Measurements from ENCODE around the gene OGG1. TPM values are rescaled to one million over a fixed set of nuclear protein-coding genes. Genes with fewer than 3 reads are reported as not detected.

OGG1 gene
- total RNA-seq, 3 donors from 2014 or later (not counting 1 experiment from before 2014, with no cell fraction given) = 33.4 to 52.1 (median 34.7) TPM

DNA sequence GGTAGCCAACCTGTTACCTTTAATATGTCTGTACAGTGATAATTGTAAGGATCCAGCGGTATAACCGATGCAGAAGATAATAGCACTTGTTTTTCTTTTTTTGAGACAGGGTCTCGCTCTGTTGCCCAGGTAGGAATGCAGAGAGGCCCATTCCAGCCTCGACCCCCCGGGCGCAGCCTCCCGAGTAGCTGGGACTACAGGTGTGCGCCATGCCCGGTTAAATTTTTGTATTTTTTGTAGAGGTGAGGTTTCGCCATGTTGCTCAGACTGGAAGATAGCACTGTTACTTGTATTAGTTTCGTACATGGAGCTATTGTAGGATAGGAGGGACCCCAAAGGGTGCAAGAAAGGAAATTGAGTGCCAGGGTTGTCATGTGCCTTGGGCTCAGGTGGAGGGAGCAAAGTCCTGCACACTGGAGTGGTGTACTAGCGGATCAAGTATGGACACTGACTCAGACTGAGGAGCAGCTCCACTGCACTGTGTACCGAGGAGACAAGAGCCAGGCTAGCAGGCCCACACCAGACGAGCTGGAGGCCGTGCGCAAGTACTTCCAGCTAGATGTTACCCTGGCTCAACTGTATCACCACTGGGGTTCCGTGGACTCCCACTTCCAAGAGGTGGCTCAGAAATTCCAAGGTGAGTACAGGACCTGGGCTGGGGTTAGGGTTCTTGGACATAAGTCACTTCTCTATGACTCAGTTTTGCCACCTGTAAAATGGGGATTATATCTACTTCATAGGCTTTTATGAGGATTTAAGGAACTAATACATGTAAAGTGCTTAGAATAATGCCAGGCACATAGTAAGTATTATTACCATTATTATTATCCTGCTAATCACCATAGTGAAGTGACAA lies 1.0 kb downstream of the OGG1 start:
- Histone ChIP-seq H3K4me3 (ENCODE audit: low read length) (peak overlapping the region; percentile 67), H3K36me3 (ENCODE audit: control insufficient read depth, insufficient read depth, low read length) (peaks cover 53% of the 10 kb centered on the region), H3K27me3 (ENCODE audit: control insufficient read depth, insufficient read depth, low read length) (no peaks in the 10 kb centered on the region), H3K27ac (ENCODE audit: low read length) (peak overlapping the region; percentile 54), H3K9me3 (ENCODE audit: control insufficient read depth, insufficient read depth, low read length) (no peaks in the 10 kb centered on the region), H3K4me1 (ENCODE audit: control insufficient read depth, insufficient read depth, low read length) (peaks cover 41% of the 10 kb centered on the region)
- no peaks in the 10 kb centered on the region for H3K9me3 Mint-ChIP-seq
- H3K36me3 Mint-ChIP-seq = no peaks in the 10 kb centered on the region
- H3K27ac Mint-ChIP-seq = peak overlapping the region; percentile 91
- intact Hi-C loops (cut with micrococcal nuclease) = loop anchor here (1.0 to 5.0 kb wide), 3 partner anchors 18 to 57 kb away; partner anchors contain the start of genes CAMK1 and TADA3
- no peaks in the 10 kb centered on the region for H3K27me3 Mint-ChIP-seq (ENCODE audit: low read depth in 2 of 2)
- peaks cover 51% of the 10 kb centered on the region in 2 donors for H3K4me1 Mint-ChIP-seq
- peak overlapping the region; percentile 94 for H3K4me3 Mint-ChIP-seq
- TF ChIP-seq, protein P1, sequence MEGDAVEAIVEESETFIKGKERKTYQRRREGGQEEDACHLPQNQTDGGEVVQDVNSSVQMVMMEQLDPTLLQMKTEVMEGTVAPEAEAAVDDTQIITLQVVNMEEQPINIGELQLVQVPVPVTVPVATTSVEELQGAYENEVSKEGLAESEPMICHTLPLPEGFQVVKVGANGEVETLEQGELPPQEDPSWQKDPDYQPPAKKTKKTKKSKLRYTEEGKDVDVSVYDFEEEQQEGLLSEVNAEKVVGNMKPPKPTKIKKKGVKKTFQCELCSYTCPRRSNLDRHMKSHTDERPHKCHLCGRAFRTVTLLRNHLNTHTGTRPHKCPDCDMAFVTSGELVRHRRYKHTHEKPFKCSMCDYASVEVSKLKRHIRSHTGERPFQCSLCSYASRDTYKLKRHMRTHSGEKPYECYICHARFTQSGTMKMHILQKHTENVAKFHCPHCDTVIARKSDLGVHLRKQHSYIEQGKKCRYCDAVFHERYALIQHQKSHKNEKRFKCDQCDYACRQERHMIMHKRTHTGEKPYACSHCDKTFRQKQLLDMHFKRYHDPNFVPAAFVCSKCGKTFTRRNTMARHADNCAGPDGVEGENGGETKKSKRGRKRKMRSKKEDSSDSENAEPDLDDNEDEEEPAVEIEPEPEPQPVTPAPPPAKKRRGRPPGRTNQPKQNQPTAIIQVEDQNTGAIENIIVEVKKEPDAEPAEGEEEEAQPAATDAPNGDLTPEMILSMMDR (IDR thresholded peaks at IDR 0.05) = no peak
- 52% methylated on average over 17 of the region's 17 CpGs for WGBS (ENCODE audit: insufficient coverage)
- ATAC-seq = no peak
- DNase-seq = no peak

DNA sequence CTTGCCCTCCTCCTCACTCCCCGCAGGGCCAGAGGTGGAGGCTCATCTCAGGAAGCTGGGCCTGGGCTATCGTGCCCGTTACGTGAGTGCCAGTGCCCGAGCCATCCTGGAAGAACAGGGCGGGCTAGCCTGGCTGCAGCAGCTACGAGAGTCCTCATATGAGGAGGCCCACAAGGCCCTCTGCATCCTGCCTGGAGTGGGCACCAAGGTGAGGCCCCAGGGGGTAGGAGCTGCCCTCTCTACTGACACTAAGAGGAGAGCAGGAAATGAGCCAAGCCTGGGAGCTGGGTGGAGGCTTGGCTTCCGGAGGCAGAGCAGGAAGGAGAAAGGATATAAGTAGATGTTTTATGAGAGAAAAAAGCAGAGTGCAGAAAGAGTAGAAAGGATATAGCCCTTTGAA lies 4.9 kb downstream of the OGG1 start:
- DNase-seq (no peak), ATAC-seq (no peak)
- Mint-ChIP-seq H3K4me3 (no peak overlapping the region), H3K36me3 (no peaks in the 10 kb centered on the region), H3K27me3 (ENCODE audit: low read depth in 2 of 2) (no peaks in the 10 kb centered on the region), H3K9me3 (no peaks in the 10 kb centered on the region), H3K27ac (no peak overlapping the region), H3K4me1 (peaks cover 43 to 53% of the 10 kb centered on the region in 2 donors)
- Histone ChIP-seq H3K27ac (ENCODE audit: low read length) (no peak overlapping the region), H3K9me3 (ENCODE audit: control insufficient read depth, insufficient read depth, low read length) (no peaks in the 10 kb centered on the region), H3K27me3 (ENCODE audit: control insufficient read depth, insufficient read depth, low read length) (no peaks in the 10 kb centered on the region), H3K4me1 (ENCODE audit: control insufficient read depth, insufficient read depth, low read length) (peaks cover 32% of the 10 kb centered on the region), H3K36me3 (ENCODE audit: control insufficient read depth, insufficient read depth, low read length) (peaks cover 58% of the 10 kb centered on the region), H3K4me3 (ENCODE audit: low read length) (no peak overlapping the region)
- TF ChIP-seq, protein P1 (IDR thresholded peaks at IDR 0.05) = no peak
- WGBS (ENCODE audit: insufficient coverage) = 95% methylated on average over 8 of the region's 8 CpGs
- intact Hi-C loops (cut with micrococcal nuclease) = loop anchor here (5.0 kb wide), 1 partner anchor 53 kb away; no protein-coding TSS in a partner anchor

GRCh38 chr3:9757427-9757826 lies 7.7 kb downstream of the OGG1 start:
- H3K27ac Mint-ChIP-seq = no peak overlapping the region
- H3K9me3 Mint-ChIP-seq = no peaks in the 10 kb centered on the region
- no peak overlapping the region for H3K4me3 Mint-ChIP-seq
- Histone ChIP-seq H3K9me3 (ENCODE audit: control insufficient read depth, insufficient read depth, low read length) (no peaks in the 10 kb centered on the region), H3K36me3 (ENCODE audit: control insufficient read depth, insufficient read depth, low read length) (peaks cover 48% of the 10 kb centered on the region), H3K27ac (ENCODE audit: low read length) (no peak overlapping the region), H3K4me1 (ENCODE audit: control insufficient read depth, insufficient read depth, low read length) (peaks cover 9% of the 10 kb centered on the region), H3K27me3 (ENCODE audit: control insufficient read depth, insufficient read depth, low read length) (no peaks in the 10 kb centered on the region), H3K4me3 (ENCODE audit: low read length) (no peak overlapping the region)
- intact Hi-C loops (cut with micrococcal nuclease) = no loop called here
- ATAC-seq (no peak), DNase-seq (no peak)
- 95% methylated on average over 13 of the region's 13 CpGs for WGBS (ENCODE audit: insufficient coverage)
- TF ChIP-seq, protein P1 (IDR thresholded peaks at IDR 0.05) = no peak
- no peaks in the 10 kb centered on the region for H3K27me3 Mint-ChIP-seq (ENCODE audit: low read depth in 2 of 2)
- H3K4me1 Mint-ChIP-seq = peaks cover 18 to 28% of the 10 kb centered on the region in 2 donors
- H3K36me3 Mint-ChIP-seq = no peaks in the 10 kb centered on the region
